HepG2 (cell line): ENCODE measurements around the gene HCK. TPM values are rescaled to one million over a fixed set of nuclear protein-coding genes. Genes with fewer than 3 reads are reported as not detected.

Experiments
- ATF5 ChIP-seq: sonication (generic); formaldehyde crosslinking; IDR thresholded peaks from 2 replicates; pipeline ENCODE4 v1.4.0; 2020; ENCODE audit warnings: mild to moderate bottlenecking, low read depth, missing genetic modification reagents
- ATF7-NPFF ChIP-seq: sonication (generic); formaldehyde crosslinking; IDR thresholded peaks from 2 replicates; pipeline ENCODE4 v1.8.1; 2023; ENCODE audit warnings: mild to moderate bottlenecking, low read depth, missing genetic modification reagents, moderate library complexity
- CEBPB ChIP-seq: IDR thresholded peaks from 2 replicates; pipeline ENCODE4 v1.6.1; 2011; ENCODE audit warnings: low read depth, low read length, improper control_type of control experiment, borderline replicate concordance
- CREB1 ChIP-seq, 2 experiments: fragments of 450-650 bp in 1 of 2; IDR thresholded peaks; 2 replicates each; pipeline ENCODE4 v1.6.1; 2016 to 2017; ENCODE audit warnings: control low read depth in 1 of 2, mild to moderate bottlenecking in 1 of 2, missing compliant biosample characterization in 1 of 2, missing genetic modification characterization in 1 of 2
- HDAC2 ChIP-seq: sonication (generic); formaldehyde crosslinking; IDR thresholded peaks from 2 replicates; pipeline ENCODE4 v1.4.0; 2020; ENCODE audit warnings: missing genetic modification reagents
- HNRNPK ChIP-seq: fragments of 200-400 bp; formaldehyde crosslinking; IDR thresholded peaks from 2 replicates; pipeline ENCODE4 v1.6.1; 2018; ENCODE audit warnings: low read length, low read depth, moderate library complexity, mild to moderate bottlenecking; ENCODE audit not compliant: poor library complexity, severe bottlenecking
- HNRNPLL ChIP-seq: fragments of 200-400 bp; formaldehyde crosslinking; IDR thresholded peaks from 2 replicates; pipeline ENCODE4 v1.6.1; 2017; ENCODE audit warnings: mild to moderate bottlenecking, low read depth, low read length; ENCODE audit not compliant: poor library complexity, severe bottlenecking
- JARID2 ChIP-seq: sonication (generic); formaldehyde crosslinking; IDR thresholded peaks from 2 replicates; pipeline ENCODE4 v1.8.1; 2023; ENCODE audit warnings: missing genetic modification reagents, inconsistent platforms; ENCODE audit not compliant: insufficient replicate concordance
- KMT2B ChIP-seq: IDR thresholded peaks from 2 replicates; pipeline ENCODE4 v1.6.1; 2016; ENCODE audit warnings: missing genetic modification reagents, missing compliant biosample characterization
- MAZ ChIP-seq, 2 experiments: sonication (generic) in 1 of 2; formaldehyde crosslinking in 1 of 2; IDR thresholded peaks; 2 replicates each; pipeline versions ENCODE4 v1.5.0 to v1.6.1; 2012 to 2020; ENCODE audit warnings: low read depth in 2 of 2, mild to moderate bottlenecking in 2 of 2, borderline replicate concordance in 1 of 2, improper control_type of control experiment in 1 of 2, low read length in 1 of 2, missing genetic modification reagents in 1 of 2, moderate library complexity in 1 of 2
- MIER2 ChIP-seq: IDR thresholded peaks from 2 replicates; pipeline ENCODE4 v1.6.1; 2016; ENCODE audit warnings: missing biosample characterization, missing genetic modification reagents
- MTA3 ChIP-seq: sonication (generic); formaldehyde crosslinking; IDR thresholded peaks from 2 replicates; pipeline ENCODE4 v1.4.0; 2020; ENCODE audit warnings: missing genetic modification reagents
- MYC ChIP-seq: sonication (generic); formaldehyde crosslinking; IDR thresholded peaks from 2 replicates; pipeline ENCODE4 v1.9.0; 2021; ENCODE audit warnings: missing genetic modification reagents, borderline replicate concordance
- PITX1 ChIP-seq: sonication (generic); formaldehyde crosslinking; IDR thresholded peaks from 2 replicates; pipeline ENCODE4 v1.5.1; 2020; ENCODE audit warnings: mild to moderate bottlenecking, missing genetic modification reagents
- RXRB ChIP-seq: IDR thresholded peaks from 2 replicates; pipeline ENCODE4 v1.6.1; 2016; ENCODE audit warnings: borderline replicate concordance, missing genetic modification reagents, missing compliant biosample characterization
- SAP130 ChIP-seq: IDR thresholded peaks from 2 replicates; pipeline ENCODE4 v1.6.1; 2016; ENCODE audit warnings: low read depth
- ZMAT3 ChIP-seq: sonication (generic); formaldehyde crosslinking; conservative IDR thresholded peaks from 2 replicates; pipeline ENCODE4 v1.7.0; 2021; ENCODE audit warnings: missing genetic modification reagents
- ZNF296 ChIP-seq: sonication (generic); formaldehyde crosslinking; conservative IDR thresholded peaks from 2 replicates; pipeline ENCODE4 v1.5.0; 2020; ENCODE audit warnings: mild to moderate bottlenecking, missing genetic modification reagents
- ZNF335 ChIP-seq: sonication (generic); formaldehyde crosslinking; IDR thresholded peaks from 2 replicates; pipeline ENCODE4 v1.4.0; 2020; ENCODE audit warnings: missing genetic modification reagents
- ZNF441 ChIP-seq: sonication (generic); formaldehyde crosslinking; IDR thresholded peaks from 2 replicates; pipeline ENCODE4 v1.7.0; 2021; ENCODE audit warnings: missing genetic modification reagents, borderline replicate concordance
- ZNF788 ChIP-seq: sonication (generic); formaldehyde crosslinking; IDR thresholded peaks from 2 replicates; pipeline ENCODE4 v1.5.0; 2020; ENCODE audit warnings: mild to moderate bottlenecking, missing genetic modification reagents, borderline replicate concordance
- polyA plus RNA-seq, 8 experiments: library from polyadenylated mRNA; depleted of rRNA in 3 of 8; stranded (reverse) in 7 of 8; unstranded in 1 of 8; fragments of >200 nt; fragmentation: Illumina TruSeq in 4 of 8; extraction: Trizol in 4 of 8; gene quantifications; 2 replicates each; pipeline versions ENCODE4 v1.2.1 to v1.2.3, GENCODE V29; 2011 to 2016; ENCODE audit warnings: low read depth in 4 of 8, missing spikeins in 1 of 8, mixed read lengths in 1 of 8; ENCODE audit not compliant: insufficient read depth in 1 of 8
- total RNA-seq, 5 experiments: library from RNA; depleted of rRNA; stranded (reverse); fragments of >200 nt; fragmentation: Illumina TruSeq; extraction: Trizol; gene quantifications; 2 replicates each; pipeline ENCODE4 v1.2.3, GENCODE V29; 2016; ENCODE audit warnings: low read depth in 1 of 5
- TF ChIP-seq, protein P1 (sequence below): sonication (generic); formaldehyde crosslinking; IDR thresholded peaks from 2 replicates; pipeline ENCODE4 v1.4.0; 2020; ENCODE audit warnings: mild to moderate bottlenecking, missing genetic modification reagents
- TF ChIP-seq, protein P2 (sequence below): sonication (generic); formaldehyde crosslinking; conservative IDR thresholded peaks from 2 replicates; pipeline ENCODE4 v1.4.0; 2020; ENCODE audit warnings: mild to moderate bottlenecking, missing genetic modification reagents, moderate library complexity

Gene HCK
- total and polyA plus RNA-seq, 2 of the 13 experiments (the other 11 are each of a cell fraction or from before 2014, with no cell fraction given): 0.04 TPM; not detected in 1

- no peak for TF ChIP-seq MAZ (IDR thresholded peaks at IDR 0.05; ENCODE audit: borderline replicate concordance, low read depth, low read length)
- TF ChIP-seq MAZ (CRISPR knock-in tag; IDR thresholded peaks at IDR 0.05; ENCODE audit: low read depth): peak; percentile 66; the same call in 1 of the 2 replicates
- no peak for TF ChIP-seq HNRNPK
- TF ChIP-seq HNRNPLL: no peak
- TF ChIP-seq PITX1 (CRISPR knock-in tag): peak; percentile 89
- no peak for TF ChIP-seq ZNF441 (CRISPR knock-in tag)
- 0 out of 2 replicates have a peak, but pooled peaks have one; percentile 41 for TF ChIP-seq KMT2B
- TF ChIP-seq ZNF296: no peak
- TF ChIP-seq CEBPB: no peak
- no peak; the same call in 1 of the 2 replicates for TF ChIP-seq ZMAT3 (CRISPR knock-in tag)
- 0 out of 2 replicates have a peak, but pooled peaks have one; percentile 60 for TF ChIP-seq MIER2 (CRISPR knock-in tag)
- TF ChIP-seq JARID2 (CRISPR knock-in tag): no peak
- TF ChIP-seq, protein P1, sequence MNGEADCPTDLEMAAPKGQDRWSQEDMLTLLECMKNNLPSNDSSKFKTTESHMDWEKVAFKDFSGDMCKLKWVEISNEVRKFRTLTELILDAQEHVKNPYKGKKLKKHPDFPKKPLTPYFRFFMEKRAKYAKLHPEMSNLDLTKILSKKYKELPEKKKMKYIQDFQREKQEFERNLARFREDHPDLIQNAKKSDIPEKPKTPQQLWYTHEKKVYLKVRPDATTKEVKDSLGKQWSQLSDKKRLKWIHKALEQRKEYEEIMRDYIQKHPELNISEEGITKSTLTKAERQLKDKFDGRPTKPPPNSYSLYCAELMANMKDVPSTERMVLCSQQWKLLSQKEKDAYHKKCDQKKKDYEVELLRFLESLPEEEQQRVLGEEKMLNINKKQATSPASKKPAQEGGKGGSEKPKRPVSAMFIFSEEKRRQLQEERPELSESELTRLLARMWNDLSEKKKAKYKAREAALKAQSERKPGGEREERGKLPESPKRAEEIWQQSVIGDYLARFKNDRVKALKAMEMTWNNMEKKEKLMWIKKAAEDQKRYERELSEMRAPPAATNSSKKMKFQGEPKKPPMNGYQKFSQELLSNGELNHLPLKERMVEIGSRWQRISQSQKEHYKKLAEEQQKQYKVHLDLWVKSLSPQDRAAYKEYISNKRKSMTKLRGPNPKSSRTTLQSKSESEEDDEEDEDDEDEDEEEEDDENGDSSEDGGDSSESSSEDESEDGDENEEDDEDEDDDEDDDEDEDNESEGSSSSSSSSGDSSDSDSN (CRISPR knock-in tag): peak; percentile 62
- no peak for TF ChIP-seq ZNF335
- TF ChIP-seq RXRB: no peak
- no peak for TF ChIP-seq MTA3 (CRISPR knock-in tag)
- TF ChIP-seq, protein P2, sequence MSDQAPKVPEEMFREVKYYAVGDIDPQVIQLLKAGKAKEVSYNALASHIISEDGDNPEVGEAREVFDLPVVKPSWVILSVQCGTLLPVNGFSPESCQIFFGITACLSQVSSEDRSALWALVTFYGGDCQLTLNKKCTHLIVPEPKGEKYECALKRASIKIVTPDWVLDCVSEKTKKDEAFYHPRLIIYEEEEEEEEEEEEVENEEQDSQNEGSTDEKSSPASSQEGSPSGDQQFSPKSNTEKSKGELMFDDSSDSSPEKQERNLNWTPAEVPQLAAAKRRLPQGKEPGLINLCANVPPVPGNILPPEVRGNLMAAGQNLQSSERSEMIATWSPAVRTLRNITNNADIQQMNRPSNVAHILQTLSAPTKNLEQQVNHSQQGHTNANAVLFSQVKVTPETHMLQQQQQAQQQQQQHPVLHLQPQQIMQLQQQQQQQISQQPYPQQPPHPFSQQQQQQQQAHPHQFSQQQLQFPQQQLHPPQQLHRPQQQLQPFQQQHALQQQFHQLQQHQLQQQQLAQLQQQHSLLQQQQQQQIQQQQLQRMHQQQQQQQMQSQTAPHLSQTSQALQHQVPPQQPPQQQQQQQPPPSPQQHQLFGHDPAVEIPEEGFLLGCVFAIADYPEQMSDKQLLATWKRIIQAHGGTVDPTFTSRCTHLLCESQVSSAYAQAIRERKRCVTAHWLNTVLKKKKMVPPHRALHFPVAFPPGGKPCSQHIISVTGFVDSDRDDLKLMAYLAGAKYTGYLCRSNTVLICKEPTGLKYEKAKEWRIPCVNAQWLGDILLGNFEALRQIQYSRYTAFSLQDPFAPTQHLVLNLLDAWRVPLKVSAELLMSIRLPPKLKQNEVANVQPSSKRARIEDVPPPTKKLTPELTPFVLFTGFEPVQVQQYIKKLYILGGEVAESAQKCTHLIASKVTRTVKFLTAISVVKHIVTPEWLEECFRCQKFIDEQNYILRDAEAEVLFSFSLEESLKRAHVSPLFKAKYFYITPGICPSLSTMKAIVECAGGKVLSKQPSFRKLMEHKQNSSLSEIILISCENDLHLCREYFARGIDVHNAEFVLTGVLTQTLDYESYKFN (CRISPR knock-in tag): peak; percentile 39; the same call in 1 of the 2 replicates
- no peak for TF ChIP-seq ATF5 (CRISPR knock-in tag)
- TF ChIP-seq CREB1 (IDR thresholded peaks at IDR 0.05): no peak
- TF ChIP-seq CREB1 (CRISPR knock-in tag; IDR thresholded peaks at IDR 0.05): no peak
- TF ChIP-seq HDAC2 (CRISPR knock-in tag): no peak; the same call in 1 of the 2 replicates
- TF ChIP-seq ZNF788 (CRISPR knock-in tag): peak; percentile 68; the same call in 1 of the 2 replicates
- peak; percentile 61 for TF ChIP-seq SAP130 (CRISPR knock-in tag)
- no peak for TF ChIP-seq ATF7-NPFF (CRISPR knock-in tag)
- peak; percentile 59; the same call in 1 of the 2 replicates for TF ChIP-seq MYC (CRISPR knock-in tag)
Measured at GRCh38 chr20:32028647-32029372, 23.2 kb upstream of the HCK start (continued).
